ENCODE results near the gene NR2E1. TPM values are rescaled to one million over a fixed set of nuclear protein-coding genes. Genes with fewer than 3 reads are reported as not detected.

NR2E1 gene
- total RNA-seq, 1 donor from 2014 or later: not detected

GRCh38 chr6:108235127-108235526, 69.3 kb downstream of the NR2E1 start:
- no peak for DNase-seq (ENCODE audit: low spot score, unreplicated experiment)
- no peaks in the 10 kb centered on the region for H3K27me3 Mint-ChIP-seq
- no peak overlapping the region for H3K4me3 Mint-ChIP-seq (ENCODE audit: low read depth)
- peaks cover 11% of the 10 kb centered on the region for H3K36me3 Mint-ChIP-seq (ENCODE audit: insufficient read depth)
- H3K4me1 Mint-ChIP-seq (ENCODE audit: low read depth): peaks cover 5% of the 10 kb centered on the region
- no peak overlapping the region for H3K27ac Mint-ChIP-seq
- TF ChIP-seq CTCF (IDR thresholded peaks at IDR 0.05; ENCODE audit: unreplicated experiment): no peak
- no peaks in the 10 kb centered on the region for H3K9me3 Mint-ChIP-seq (ENCODE audit: low read depth)

- no peak for TF ChIP-seq CTCF (IDR thresholded peaks at IDR 0.05; ENCODE audit: unreplicated experiment)
- H3K9me3 Mint-ChIP-seq (ENCODE audit: low read depth): peaks cover 1% of the 10 kb centered on the region
- H3K4me1 Mint-ChIP-seq (ENCODE audit: low read depth): peaks cover 16% of the 10 kb centered on the region
Observed at GRCh38 chr6:108236791-108237190, 71.0 kb downstream of the NR2E1 start.

GRCh38 chr6:108238322-108238721, 72.5 kb downstream of the NR2E1 start:
- Mint-ChIP-seq H3K27ac (no peak overlapping the region), H3K4me1 (ENCODE audit: low read depth) (peaks cover 18% of the 10 kb centered on the region), H3K9me3 (ENCODE audit: low read depth) (peaks cover 12% of the 10 kb centered on the region), H3K4me3 (ENCODE audit: low read depth) (no peak overlapping the region), H3K36me3 (ENCODE audit: insufficient read depth) (peaks cover 30% of the 10 kb centered on the region), H3K27me3 (no peaks in the 10 kb centered on the region)
- no peak for TF ChIP-seq CTCF (IDR thresholded peaks at IDR 0.05; ENCODE audit: unreplicated experiment)
- no peak for DNase-seq (ENCODE audit: low spot score, unreplicated experiment)

More at GRCh38 chr6:108236791-108237190, 71.0 kb downstream of the NR2E1 start:
- Mint-ChIP-seq H3K4me3 (ENCODE audit: low read depth) (no peak overlapping the region), H3K27ac (no peak overlapping the region), H3K36me3 (ENCODE audit: insufficient read depth) (peaks cover 20% of the 10 kb centered on the region), H3K27me3 (no peaks in the 10 kb centered on the region)
- DNase-seq (ENCODE audit: low spot score, unreplicated experiment): no peak

Other genes with a start within 250 kb of the NR2E1 start
- 111 and 112 TPM in 2 replicates for gene SEC63, start 207.8 kb upstream of the NR2E1 start, total RNA-seq
- gene OSTM1, start 91.3 kb upstream of the NR2E1 start, total RNA-seq: 8.2 and 11.8 TPM in 2 replicates
- 84.1 and 95.5 TPM in 2 replicates for gene SNX3, start 95.0 kb downstream of the NR2E1 start, total RNA-seq
- gene AFG1L, start 129.0 kb downstream of the NR2E1 start, total RNA-seq: 8.5 and 9.6 TPM in 2 replicates